GM23248 (cell line): ENCODE measurements around the gene SUGCT. TPM values are rescaled to one million over a fixed set of nuclear protein-coding genes. Genes with fewer than 3 reads are reported as not detected.
"Not testable (repeated sequence)": the region's sequence is repeated elsewhere in the genome, so short reads cannot be mapped to it uniquely, and the experiment has no call there.

Source experiments
- DNase-seq: peaks from one replicate; pipeline ENCODE4 v3.0.0-alpha.2; 2015
- H2AFZ ChIP-seq: fragments of 200-600 bp; sonication (generic); 2 replicates; pipeline ENCODE4 v1.6.1; 2016; ENCODE audit warnings: antibody characterized with exemption
- H3F3A ChIP-seq: fragments of 200-600 bp; sonication (generic); 2 replicates; pipeline ENCODE4 v1.6.1; 2016; ENCODE audit warnings: mild to moderate bottlenecking, antibody characterized with exemption, mixed run types; ENCODE audit not compliant: insufficient read depth
- H3K27ac ChIP-seq: fragments of 200-600 bp; sonication (generic); 2 replicates; pipeline ENCODE4 v1.5.1; 2016; ENCODE audit warnings: mild to moderate bottlenecking
- H3K27me3 ChIP-seq: fragments of 200-600 bp; sonication (generic); replicated peaks from 2 replicates; pipeline ENCODE4 v1.6.1; 2016; ENCODE audit warnings: mild to moderate bottlenecking; ENCODE audit not compliant: insufficient read depth
- H3K36me3 ChIP-seq: fragments of 200-600 bp; sonication (generic); 2 replicates; pipeline ENCODE4 v1.6.1; 2016; ENCODE audit warnings: low read depth, mild to moderate bottlenecking
- H3K4me1 ChIP-seq: fragments of 200-600 bp; sonication (generic); 2 replicates; pipeline ENCODE4 v1.6.1; 2016; ENCODE audit warnings: mild to moderate bottlenecking; ENCODE audit not compliant: insufficient read depth
- H3K4me2 ChIP-seq: fragments of 200-600 bp; sonication (generic); one replicate; pipeline ENCODE4 v1.6.1; 2016; ENCODE audit warnings: mild to moderate bottlenecking; ENCODE audit not compliant: unreplicated experiment
- H3K4me3 ChIP-seq: fragments of 200-600 bp; sonication (generic); 2 replicates; pipeline ENCODE4 v1.5.1; 2016; ENCODE audit warnings: mild to moderate bottlenecking
- H3K79me2 ChIP-seq: fragments of 200-600 bp; sonication (generic); 2 replicates; pipeline ENCODE4 v1.6.1; 2016; ENCODE audit warnings: mild to moderate bottlenecking; ENCODE audit not compliant: insufficient read depth
- H3K9ac ChIP-seq: fragments of 200-600 bp; sonication (generic); 2 replicates; pipeline ENCODE4 v1.6.1; 2016; ENCODE audit warnings: mild to moderate bottlenecking
- H3K9me2 ChIP-seq: fragments of 200-600 bp; sonication (generic); 2 replicates; pipeline ENCODE4 v1.6.1; 2016; ENCODE audit warnings: mixed run types, mild to moderate bottlenecking, moderate library complexity; ENCODE audit not compliant: insufficient read depth
- H3K9me3 ChIP-seq: fragments of 200-600 bp; sonication (generic); one replicate; pipeline ENCODE4 v1.6.1; 2017; ENCODE audit warnings: low read depth
- H4K20me1 ChIP-seq: fragments of 200-600 bp; sonication (generic); 2 replicates; pipeline ENCODE4 v1.6.0; 2016; ENCODE audit not compliant: insufficient read depth
- EZH2 ChIP-seq: fragments of 200-600 bp; sonication (generic); IDR thresholded peaks from 2 replicates; pipeline ENCODE4 v1.6.1; 2018; ENCODE audit warnings: antibody characterized with exemption, mild to moderate bottlenecking; ENCODE audit not compliant: insufficient read depth, poor library complexity, severe bottlenecking
- EZH2phosphoT487 ChIP-seq: fragments of 200-600 bp; sonication (generic); IDR thresholded peaks from 2 replicates; pipeline ENCODE4 v1.6.1; 2018; ENCODE audit warnings: antibody characterized with exemption, moderate library complexity, mild to moderate bottlenecking, low read depth; ENCODE audit not compliant: insufficient read depth
- WGBS, 2 experiments: methylation state at CpG; one replicate each; pipeline ENCODE4 v1.1.6; 2015 to 2017; ENCODE audit warnings: low lambda C conversion rate in 2 of 2, low coverage in 1 of 2; ENCODE audit errors: missing lambda C conversion rate in 2 of 2; 5-methylcytosine and 5-hydroxymethylcytosine counted together
- in situ Hi-C: fragments of 300-500 bp; cut with MboI; formaldehyde crosslinking; loops from 2 replicates; pipeline ENCODE4 v1.15.0; 2020
- polyA plus RNA-seq: library from polyadenylated mRNA; unstranded; fragments of >200 nt; fragmentation: Nextera tagmentation; extraction: Ambion mirVana; gene quantifications from 2 replicates; pipeline ENCODE4 v1.2.1, GENCODE V29; 2016
- total RNA-seq: library from RNA; depleted of rRNA; stranded (reverse); fragments of >200 nt; shearing (Covaris generic); gene quantifications from 2 replicates; pipeline ENCODE4 v1.2.3, GENCODE V29; 2014

SUGCT gene
- total and polyA plus RNA-seq, 2 experiments from 2014 or later, result 2.2 to 7.1 TPM

- in situ Hi-C loops, result no loop called here
- Histone ChIP-seq H3K4me2 (no peak overlapping the region), H3K9me3 (no peaks in the 10 kb centered on the region), H3K9ac (no peak overlapping the region), H3K9me2 (no peaks in the 10 kb centered on the region), H3K27ac (no peak overlapping the region), H3F3A (no peaks in the 10 kb centered on the region), H3K27me3 (no peaks in the 10 kb centered on the region), H3K79me2 (no peaks in the 10 kb centered on the region), H4K20me1 (no peaks in the 10 kb centered on the region), H3K4me3 (no peak overlapping the region), H3K36me3 (no peaks in the 10 kb centered on the region), H3K4me1 (0 out of 2 replicates have a peak, but pooled peaks cover 10% of the 10 kb centered on the region), H2AFZ (no peak overlapping the region)
- WGBS, 2 experiments, result 81 to 83% methylated on average over 2 of the region's 2 CpGs
- no peak for DNase-seq
- no peak for TF ChIP-seq EZH2
- no peak for TF ChIP-seq EZH2phosphoT487
Observed at GRCh38 chr7:40213291-40213690, 78.5 kb downstream of the SUGCT start.

- Histone ChIP-seq H3K9me3 (no peaks in the 10 kb centered on the region), H3K27ac (no peak overlapping the region), H3K27me3 (no peaks in the 10 kb centered on the region), H3K79me2 (no peaks in the 10 kb centered on the region), H2AFZ (0 out of 2 replicates have a peak overlapping the region, but pooled peaks have one; percentile 25), H3K36me3 (no peaks in the 10 kb centered on the region), H3K9ac (no peak overlapping the region), H3K9me2 (no peaks in the 10 kb centered on the region), H4K20me1 (no peaks in the 10 kb centered on the region), H3K4me2 (no peak overlapping the region), H3K4me1 (0 out of 2 replicates have a peak, but pooled peaks cover 10% of the 10 kb centered on the region), H3K4me3 (no peak overlapping the region), H3F3A (peaks cover 2% of the 10 kb centered on the region)
- 94 to 98% methylated on average over 3 of the region's 3 CpGs for WGBS, 2 experiments
- no peak for DNase-seq
- in situ Hi-C loops, result no loop called here
- TF ChIP-seq EZH2phosphoT487 (no peak), EZH2 (no peak)
Observed at GRCh38 chr7:40213856-40214255, 79.1 kb downstream of the SUGCT start.

- H2AFZ ChIP-seq, H4K20me1 ChIP-seq, H3K9ac ChIP-seq, H3K9me3 ChIP-seq, H3K4me2 ChIP-seq, H3K79me2 ChIP-seq, H3K36me3 ChIP-seq, DNase-seq, H3K9me2 ChIP-seq, in situ Hi-C loops, H3K4me3 ChIP-seq, H3K27ac ChIP-seq, H3K27me3 ChIP-seq: not testable (repeated sequence)
- Histone ChIP-seq H3K4me1 (peaks cover 38% of the 10 kb centered on the region), H3F3A (peaks cover 39% of the 10 kb centered on the region)
- WGBS, 2 experiments, result 98 to 99% methylated on average over 7 of the region's 7 CpGs
Observed at GRCh38 chr7:40218612-40219011, 83.8 kb downstream of the SUGCT start.

- Histone ChIP-seq H4K20me1 (no peaks in the 10 kb centered on the region), H3K4me2 (peak overlapping the region; percentile 75), H3K4me3 (no peak overlapping the region), H3K79me2 (no peaks in the 10 kb centered on the region), H2AFZ (no peak overlapping the region), H3K36me3 (no peaks in the 10 kb centered on the region), H3K9me2 (no peaks in the 10 kb centered on the region), H3K27ac (peak overlapping the region; percentile 78), H3K4me1 (peaks cover 43% of the 10 kb centered on the region), H3K9me3 (no peaks in the 10 kb centered on the region), H3K9ac (0 out of 2 replicates have a peak overlapping the region, but pooled peaks have one; percentile 4), H3K27me3 (no peaks in the 10 kb centered on the region), H3F3A (peaks cover 39% of the 10 kb centered on the region)
- in situ Hi-C loops, result no loop called here
- peak; percentile 78 for DNase-seq
- no peak for TF ChIP-seq EZH2
- no peak for TF ChIP-seq EZH2phosphoT487
- WGBS, 2 experiments, result 8 to 11% methylated on average over 2 of the region's 2 CpGs
Observed at GRCh38 chr7:40219917-40220316, 85.1 kb downstream of the SUGCT start.

GRCh38 chr7:40220421-40220911, 85.7 kb downstream of the SUGCT start:
- H3K9ac ChIP-seq, result no peak overlapping the region
- TF ChIP-seq EZH2 (no peak), EZH2phosphoT487 (no peak)
- in situ Hi-C loops, result no loop called here
- peak; percentile 75 for DNase-seq
- H4K20me1 ChIP-seq, result no peaks in the 10 kb centered on the region
- H3K79me2 ChIP-seq, result no peaks in the 10 kb centered on the region
- peak overlapping the region; percentile 78 for H3K27ac ChIP-seq
- peaks cover 43% of the 10 kb centered on the region for H3K4me1 ChIP-seq
- H3K9me3 ChIP-seq, result no peaks in the 10 kb centered on the region
- no peaks in the 10 kb centered on the region for H3K36me3 ChIP-seq
- peak overlapping the region; percentile 75 for H3K4me2 ChIP-seq
- H2AFZ ChIP-seq, result no peak overlapping the region
- H3K9me2 ChIP-seq, result no peaks in the 10 kb centered on the region
- peaks cover 39% of the 10 kb centered on the region for H3F3A ChIP-seq
- no peaks in the 10 kb centered on the region for H3K27me3 ChIP-seq
- H3K4me3 ChIP-seq, result peak overlapping the region; percentile 12; the same call in 1 of the 2 replicates
